Measurements from ENCODE around the gene HMGCLL1. TPM values are rescaled to one million over a fixed set of nuclear protein-coding genes. Genes with fewer than 3 reads are reported as not detected.

The HMGCLL1 gene
- total RNA-seq, 1 donor from 2014 or later, result not detected

DNA sequence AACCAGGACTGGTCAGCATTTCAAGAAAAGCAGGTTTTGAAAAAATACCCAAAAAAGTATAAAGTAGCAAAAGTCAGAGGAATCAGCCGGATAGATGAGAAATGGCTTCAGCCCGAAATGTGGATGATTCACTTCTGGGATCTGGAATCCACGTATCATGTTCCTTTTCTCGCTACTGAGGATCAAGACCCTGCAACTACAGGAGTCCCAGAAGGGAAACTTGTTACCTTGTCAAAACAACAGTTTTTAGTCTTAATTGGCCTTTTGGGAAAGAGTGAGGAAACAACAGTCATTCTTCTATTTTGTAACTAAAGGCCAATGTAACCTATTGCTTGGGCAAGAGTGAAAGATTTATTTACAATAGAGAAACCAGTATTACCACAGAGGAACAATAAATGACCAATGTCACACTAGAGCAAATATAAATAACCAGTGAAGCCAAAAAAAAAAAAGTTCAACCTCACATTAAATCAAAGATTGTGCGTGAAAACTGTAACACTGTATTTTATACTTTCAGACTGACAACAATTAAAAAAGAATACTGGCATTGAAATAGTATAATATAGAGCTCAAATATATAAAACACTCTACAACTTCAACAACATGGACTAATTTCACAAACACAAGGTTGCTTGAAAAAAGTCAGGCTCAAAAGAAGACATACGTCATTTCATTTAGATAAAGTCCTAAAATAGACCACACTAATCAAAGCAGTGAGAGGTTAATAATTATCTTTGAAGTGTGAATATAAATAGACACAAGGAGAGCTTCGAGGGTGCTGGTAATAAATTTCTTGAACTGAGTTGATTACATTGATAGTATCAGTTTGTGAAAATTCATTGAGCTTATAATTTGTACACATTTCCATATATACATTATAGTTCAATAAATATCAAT, 135.5 kb downstream of the HMGCLL1 start:
- intact Hi-C loops (cut with micrococcal nuclease), result no loop called here
- ChIA-PET POLR2A (no interaction called here), CTCF (no interaction called here)
- Mint-ChIP-seq H3K9me3 (no peaks in the 10 kb centered on the region), H3K4me3 (no peak overlapping the region), H3K27ac (no peak overlapping the region), H3K27me3 (no peaks in the 10 kb centered on the region), H3K4me1 (no peaks in the 10 kb centered on the region), H3K36me3 (ENCODE audit: low read depth) (no peaks in the 10 kb centered on the region)
- no peak for DNase-seq
- ATAC-seq (ENCODE audit: low read depth), result no peak
- TF ChIP-seq, protein P1, sequence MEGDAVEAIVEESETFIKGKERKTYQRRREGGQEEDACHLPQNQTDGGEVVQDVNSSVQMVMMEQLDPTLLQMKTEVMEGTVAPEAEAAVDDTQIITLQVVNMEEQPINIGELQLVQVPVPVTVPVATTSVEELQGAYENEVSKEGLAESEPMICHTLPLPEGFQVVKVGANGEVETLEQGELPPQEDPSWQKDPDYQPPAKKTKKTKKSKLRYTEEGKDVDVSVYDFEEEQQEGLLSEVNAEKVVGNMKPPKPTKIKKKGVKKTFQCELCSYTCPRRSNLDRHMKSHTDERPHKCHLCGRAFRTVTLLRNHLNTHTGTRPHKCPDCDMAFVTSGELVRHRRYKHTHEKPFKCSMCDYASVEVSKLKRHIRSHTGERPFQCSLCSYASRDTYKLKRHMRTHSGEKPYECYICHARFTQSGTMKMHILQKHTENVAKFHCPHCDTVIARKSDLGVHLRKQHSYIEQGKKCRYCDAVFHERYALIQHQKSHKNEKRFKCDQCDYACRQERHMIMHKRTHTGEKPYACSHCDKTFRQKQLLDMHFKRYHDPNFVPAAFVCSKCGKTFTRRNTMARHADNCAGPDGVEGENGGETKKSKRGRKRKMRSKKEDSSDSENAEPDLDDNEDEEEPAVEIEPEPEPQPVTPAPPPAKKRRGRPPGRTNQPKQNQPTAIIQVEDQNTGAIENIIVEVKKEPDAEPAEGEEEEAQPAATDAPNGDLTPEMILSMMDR (IDR thresholded peaks at IDR 0.05), result no peak

DNA sequence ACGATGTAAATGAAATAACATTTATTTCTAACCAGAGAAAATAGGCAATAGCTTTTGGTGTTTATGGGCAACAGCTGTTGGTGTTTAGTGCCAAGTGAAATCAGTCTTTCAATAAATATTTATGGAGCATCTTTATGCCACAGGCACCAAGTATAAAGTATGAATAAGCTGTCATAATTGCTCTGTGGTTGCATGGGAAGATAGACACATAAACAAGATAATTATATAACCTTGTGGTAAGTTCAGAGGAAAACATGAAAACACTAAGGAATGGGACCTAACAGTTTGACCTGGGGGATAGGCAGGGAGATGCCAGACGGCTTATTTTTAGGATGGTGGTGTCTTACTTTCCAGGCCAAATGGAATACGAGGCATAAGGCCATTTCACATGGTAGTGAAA, 140.8 kb downstream of the HMGCLL1 start:
- H3K27me3 Mint-ChIP-seq, result no peaks in the 10 kb centered on the region
- TF ChIP-seq, protein P1 (IDR thresholded peaks at IDR 0.05), result no peak
- H3K27ac Mint-ChIP-seq, result no peak overlapping the region
- CTCF ChIA-PET, result no interaction called here
- H3K4me1 Mint-ChIP-seq, result no peaks in the 10 kb centered on the region
- ATAC-seq (ENCODE audit: low read depth) (no peak), DNase-seq (no peak)
- POLR2A ChIA-PET, result no interaction called here
- H3K4me3 Mint-ChIP-seq, result no peak overlapping the region
- H3K9me3 Mint-ChIP-seq, result peaks cover 3% of the 10 kb centered on the region
- H3K36me3 Mint-ChIP-seq (ENCODE audit: low read depth), result no peaks in the 10 kb centered on the region
- intact Hi-C loops (cut with micrococcal nuclease), result no loop called here

DNA sequence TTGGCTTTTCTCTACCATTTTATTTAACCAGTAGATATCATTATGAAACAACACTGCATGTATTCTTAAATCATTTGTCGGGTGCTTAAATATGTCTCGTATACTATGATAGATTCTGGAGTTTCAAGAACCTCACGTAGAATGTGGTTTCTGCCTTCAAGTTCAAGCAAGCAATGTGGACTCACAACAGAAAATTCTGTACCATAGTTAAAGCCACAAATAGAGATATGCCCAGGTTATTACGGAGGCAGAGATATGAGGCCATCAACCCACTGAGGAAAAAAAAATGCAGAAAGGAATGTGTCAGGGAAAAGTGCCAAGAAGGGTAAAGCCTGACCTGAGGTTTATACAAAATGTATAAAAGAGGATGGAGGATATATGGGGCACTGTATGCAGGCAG, 141.9 kb downstream of the HMGCLL1 start:
- Mint-ChIP-seq H3K27me3 (no peaks in the 10 kb centered on the region), H3K9me3 (peaks cover 3% of the 10 kb centered on the region), H3K27ac (no peak overlapping the region), H3K4me3 (no peak overlapping the region), H3K36me3 (ENCODE audit: low read depth) (no peaks in the 10 kb centered on the region), H3K4me1 (no peaks in the 10 kb centered on the region)
- TF ChIP-seq, protein P1 (IDR thresholded peaks at IDR 0.05), result no peak
- POLR2A ChIA-PET, result no interaction called here
- ATAC-seq (ENCODE audit: low read depth) (no peak), DNase-seq (no peak)
- intact Hi-C loops (cut with micrococcal nuclease), result no loop called here
- CTCF ChIA-PET, result no interaction called here

DNA sequence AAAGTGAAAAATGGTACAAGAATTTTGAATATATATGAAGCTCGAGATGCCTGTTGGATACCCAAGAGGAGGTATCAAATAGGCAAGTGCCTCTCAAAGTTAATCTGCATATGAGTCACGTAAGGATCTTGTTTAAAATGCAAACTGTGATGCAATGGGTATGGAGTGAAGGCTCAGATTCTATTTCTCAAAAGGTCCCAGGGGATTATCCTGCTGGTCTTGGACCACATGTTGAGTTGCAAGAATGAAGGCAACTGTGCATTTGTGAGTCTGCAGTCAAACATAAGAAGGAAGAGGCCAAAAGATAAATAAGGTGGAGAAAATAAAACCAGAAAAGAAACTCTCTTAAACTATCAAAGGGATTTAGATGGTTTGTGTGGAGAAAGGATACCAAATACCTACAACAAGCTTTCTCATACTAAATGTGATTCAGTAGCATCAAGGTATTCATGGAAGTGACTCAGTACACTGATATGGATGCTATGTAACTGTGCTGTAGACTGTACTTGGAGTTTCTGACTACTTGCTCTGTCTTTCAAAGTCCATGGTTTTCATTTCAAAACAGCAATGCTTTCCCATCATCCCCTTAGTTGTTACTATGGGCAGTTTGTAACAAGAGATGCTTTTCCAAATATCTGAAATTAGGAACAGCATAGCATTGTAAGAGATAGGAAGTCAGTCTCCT, 145.4 kb downstream of the HMGCLL1 start:
- peaks cover 13% of the 10 kb centered on the region for H3K9me3 Mint-ChIP-seq
- H3K4me1 Mint-ChIP-seq, result no peaks in the 10 kb centered on the region
- DNase-seq (no peak), ATAC-seq (ENCODE audit: low read depth) (no peak)
- H3K27me3 Mint-ChIP-seq, result no peaks in the 10 kb centered on the region
- no peaks in the 10 kb centered on the region for H3K36me3 Mint-ChIP-seq (ENCODE audit: low read depth)
- H3K4me3 Mint-ChIP-seq, result no peak overlapping the region
- CTCF ChIA-PET, result no interaction called here
- H3K27ac Mint-ChIP-seq, result no peak overlapping the region
- intact Hi-C loops (cut with micrococcal nuclease), result no loop called here
- TF ChIP-seq, protein P1 (IDR thresholded peaks at IDR 0.05), result no peak
- POLR2A ChIA-PET, result no interaction called here

DNA sequence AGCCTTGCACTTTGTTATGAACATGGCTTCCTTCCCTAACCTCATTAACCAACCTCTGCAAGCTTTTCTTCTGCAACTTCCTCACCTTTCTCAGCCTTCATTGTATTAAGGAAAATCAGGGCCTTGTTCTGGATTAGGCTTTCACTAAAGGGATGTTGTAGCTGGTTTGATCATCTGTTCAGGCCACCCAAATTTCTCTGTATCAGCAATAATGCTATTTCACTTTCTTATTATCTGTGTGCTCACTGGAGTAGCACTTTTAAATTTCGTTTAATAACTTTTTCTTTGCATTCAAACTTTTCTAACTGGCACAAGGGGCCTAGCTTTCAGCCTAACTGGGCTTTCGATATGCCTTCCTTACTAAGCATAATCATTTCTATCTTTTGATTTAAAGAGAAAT, 155.1 kb downstream of the HMGCLL1 start:
- ChIA-PET POLR2A (no interaction called here), CTCF (no interaction called here)
- intact Hi-C loops (cut with micrococcal nuclease), result no loop called here
- ATAC-seq (ENCODE audit: low read depth), result no peak
- H3K4me1 Mint-ChIP-seq, result no peaks in the 10 kb centered on the region
- H3K27me3 Mint-ChIP-seq, result no peaks in the 10 kb centered on the region
- no peaks in the 10 kb centered on the region for H3K36me3 Mint-ChIP-seq (ENCODE audit: low read depth)
- TF ChIP-seq, protein P1 (IDR thresholded peaks at IDR 0.05), result no peak
- no peak overlapping the region for H3K27ac Mint-ChIP-seq
- peaks cover 4% of the 10 kb centered on the region for H3K9me3 Mint-ChIP-seq
- no peak overlapping the region for H3K4me3 Mint-ChIP-seq
- no peak for DNase-seq

Data from activated B cell treated with CpG ODN at 0.5 μM for 24 hours (primary cell).